ENCODE data around the gene SIDT1.

The SIDT1 gene

GRCh38 chr3:113531826-113532697 lies at the start of gene SIDT1:
SIDT1 (plus strand) TSS chr3:113532555; CDS start chr3:113533022, 467 bp downstream.
- DNase-seq (ENCODE audit: low spot score), result peak; percentile 78

GRCh38 chr3:113485161-113485609 lies 47.2 kb upstream of the SIDT1 start:
- peak; percentile 37 for DNase-seq (ENCODE audit: low spot score)

GRCh38 chr3:113495035-113495434 lies 37.3 kb upstream of the SIDT1 start:
- DNase-seq (ENCODE audit: low spot score), result peak; percentile 60

- no peak for DNase-seq (ENCODE audit: low spot score)
These were observed 35.4 kb upstream of the SIDT1 start for GRCh38 chr3:113496924-113497323.

- no peak for DNase-seq (ENCODE audit: low spot score)
These were observed 33.9 kb upstream of the SIDT1 start for GRCh38 chr3:113498221-113499005.

- no peak for DNase-seq (ENCODE audit: low spot score)
These were observed 33.3 kb upstream of the SIDT1 start for GRCh38 chr3:113499081-113499480.

GRCh38 chr3:113501597-113501996 lies 30.8 kb upstream of the SIDT1 start:
- DNase-seq (ENCODE audit: low spot score), result no peak

GRCh38 chr3:113505867-113506266 lies 26.5 kb upstream of the SIDT1 start:
- no peak for DNase-seq (ENCODE audit: low spot score)

GRCh38 chr3:113507501-113508067 lies 24.8 kb upstream of the SIDT1 start:
- no peak for DNase-seq (ENCODE audit: low spot score)

GRCh38 chr3:113508966-113509365 lies 23.4 kb upstream of the SIDT1 start:
- DNase-seq (ENCODE audit: low spot score), result no peak

GRCh38 chr3:113514265-113514769 lies 18.0 kb upstream of the SIDT1 start:
- DNase-seq (ENCODE audit: low spot score), result no peak

GRCh38 chr3:113516115-113516505 lies 16.2 kb upstream of the SIDT1 start:
- no peak for DNase-seq (ENCODE audit: low spot score)

- DNase-seq (ENCODE audit: low spot score), result no peak
These were observed 10.4 kb upstream of the SIDT1 start for GRCh38 chr3:113521981-113522380.

- DNase-seq (ENCODE audit: low spot score), result no peak
These were observed 9.1 kb upstream of the SIDT1 start for GRCh38 chr3:113523241-113523640.

- DNase-seq (ENCODE audit: low spot score), result peak; percentile 50
These were observed 561 bp downstream of the SIDT1 start for GRCh38 chr3:113532698-113533533.

- peak; percentile 63 for DNase-seq (ENCODE audit: low spot score)
These were observed 1.2 kb downstream of the SIDT1 start for GRCh38 chr3:113533534-113533892.

- DNase-seq (ENCODE audit: low spot score), result peak; percentile 34
These were observed 2.0 kb downstream of the SIDT1 start for GRCh38 chr3:113534365-113534764.

- no peak for DNase-seq (ENCODE audit: low spot score)
These were observed 3.5 kb downstream of the SIDT1 start for GRCh38 chr3:113535898-113536297.

- no peak for DNase-seq (ENCODE audit: low spot score)
These were observed 4.3 kb downstream of the SIDT1 start for GRCh38 chr3:113536627-113537101.

- no peak for DNase-seq (ENCODE audit: low spot score)
These were observed 4.8 kb downstream of the SIDT1 start for GRCh38 chr3:113537155-113537554.

- DNase-seq (ENCODE audit: low spot score), result no peak
These were observed 9.2 kb downstream of the SIDT1 start for GRCh38 chr3:113541519-113541918.

Measured in CD4-positive, alpha-beta T cell treated with Interleukin-2 at 100 ng/mL for 4 hours (primary cell).